NT2/D1 (cell line): ENCODE measurements around the gene RNF214.

Experiments used
- SUZ12 ChIP-seq: IDR thresholded peaks from 2 replicates; pipeline ENCODE4 v1.6.1; 2011; ENCODE audit not compliant: insufficient read length, insufficient read depth; ENCODE audit errors: extremely low read depth
- ZNF274 ChIP-seq: IDR thresholded peaks from 2 replicates; pipeline ENCODE4 v1.6.1; 2011; ENCODE audit warnings: mild to moderate bottlenecking, low read depth, low read length

GRCh38 chr11:117199916-117200812, 32.3 kb upstream of the RNF214 start:
- TF ChIP-seq ZNF274 (no peak), SUZ12 (no peak)
